Keratinocyte (primary cell): ENCODE measurements around the gene SLC26A8.
"Not testable (repeated sequence)": the region's sequence is repeated elsewhere in the genome, so short reads cannot be mapped to it uniquely, and the experiment has no call there.

ENCODE experiments used
- EZH2 ChIP-seq: IDR thresholded peaks from one replicate; pipeline ENCODE4 v1.6.1; 2012; ENCODE audit warnings: inconsistent platforms, mild to moderate bottlenecking, low read length, moderate library complexity
- TF ChIP-seq, protein P1 (sequence below), 3 experiments: IDR thresholded peaks in 1 of 3; conservative IDR thresholded peaks in 1 of 3; optimal IDR thresholded peaks in 1 of 3; 2 replicates in 2 of 3; 3 replicates in 1 of 3; pipeline versions ENCODE3 to v1.5.1; 2011; ENCODE audit warnings: low read length in 3 of 3, mild to moderate bottlenecking in 3 of 3, moderate library complexity in 2 of 3, control low read depth in 1 of 3, inconsistent platforms in 1 of 3; ENCODE audit not compliant: insufficient read depth in 2 of 3; ENCODE audit errors: extremely low read depth in 1 of 3

DNA sequence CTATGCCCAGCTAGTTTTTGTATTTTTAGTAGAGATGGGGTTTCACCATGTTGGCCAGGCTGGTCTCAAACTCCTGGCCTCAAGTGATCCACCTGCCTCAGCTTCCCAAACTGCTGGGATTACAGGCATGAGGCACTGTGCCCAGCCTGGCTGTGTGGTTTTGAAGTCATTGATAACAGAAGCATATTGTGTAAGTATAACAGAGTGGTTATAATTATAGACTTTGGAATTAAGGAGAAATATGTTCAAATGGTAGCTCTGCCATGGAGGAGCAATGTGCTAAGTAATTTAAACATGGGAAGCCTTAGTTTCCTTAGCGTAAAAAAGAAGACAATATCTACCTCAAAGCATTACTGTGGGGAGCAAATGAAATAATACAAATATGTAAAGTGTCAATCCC is 44.3 kb downstream of the SLC26A8 start:
- TF ChIP-seq, protein P1, sequence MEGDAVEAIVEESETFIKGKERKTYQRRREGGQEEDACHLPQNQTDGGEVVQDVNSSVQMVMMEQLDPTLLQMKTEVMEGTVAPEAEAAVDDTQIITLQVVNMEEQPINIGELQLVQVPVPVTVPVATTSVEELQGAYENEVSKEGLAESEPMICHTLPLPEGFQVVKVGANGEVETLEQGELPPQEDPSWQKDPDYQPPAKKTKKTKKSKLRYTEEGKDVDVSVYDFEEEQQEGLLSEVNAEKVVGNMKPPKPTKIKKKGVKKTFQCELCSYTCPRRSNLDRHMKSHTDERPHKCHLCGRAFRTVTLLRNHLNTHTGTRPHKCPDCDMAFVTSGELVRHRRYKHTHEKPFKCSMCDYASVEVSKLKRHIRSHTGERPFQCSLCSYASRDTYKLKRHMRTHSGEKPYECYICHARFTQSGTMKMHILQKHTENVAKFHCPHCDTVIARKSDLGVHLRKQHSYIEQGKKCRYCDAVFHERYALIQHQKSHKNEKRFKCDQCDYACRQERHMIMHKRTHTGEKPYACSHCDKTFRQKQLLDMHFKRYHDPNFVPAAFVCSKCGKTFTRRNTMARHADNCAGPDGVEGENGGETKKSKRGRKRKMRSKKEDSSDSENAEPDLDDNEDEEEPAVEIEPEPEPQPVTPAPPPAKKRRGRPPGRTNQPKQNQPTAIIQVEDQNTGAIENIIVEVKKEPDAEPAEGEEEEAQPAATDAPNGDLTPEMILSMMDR (optimal IDR thresholded peaks at IDR 0.05 in 1 of 3, IDR thresholded peaks at IDR 0.05 in 1 of 3, conservative IDR thresholded peaks at IDR 0.05 in 1 of 3; ENCODE audit: extremely low read depth in 1 of 3, insufficient read depth in 2 of 3, low read length in 3 of 3) = not testable (repeated sequence)
- TF ChIP-seq EZH2 = not testable (repeated sequence)
